Measurements from ENCODE around the gene LRRC7. TPM values are rescaled to one million over a fixed set of nuclear protein-coding genes. Genes with fewer than 3 reads are reported as not detected.
A peak's percentile ranks its signal among the peaks of the same experiment; 100 is the strongest.

Gene LRRC7
- total and polyA plus RNA-seq, 4 donors, result 6.1 TPM; not detected in 3

DNA sequence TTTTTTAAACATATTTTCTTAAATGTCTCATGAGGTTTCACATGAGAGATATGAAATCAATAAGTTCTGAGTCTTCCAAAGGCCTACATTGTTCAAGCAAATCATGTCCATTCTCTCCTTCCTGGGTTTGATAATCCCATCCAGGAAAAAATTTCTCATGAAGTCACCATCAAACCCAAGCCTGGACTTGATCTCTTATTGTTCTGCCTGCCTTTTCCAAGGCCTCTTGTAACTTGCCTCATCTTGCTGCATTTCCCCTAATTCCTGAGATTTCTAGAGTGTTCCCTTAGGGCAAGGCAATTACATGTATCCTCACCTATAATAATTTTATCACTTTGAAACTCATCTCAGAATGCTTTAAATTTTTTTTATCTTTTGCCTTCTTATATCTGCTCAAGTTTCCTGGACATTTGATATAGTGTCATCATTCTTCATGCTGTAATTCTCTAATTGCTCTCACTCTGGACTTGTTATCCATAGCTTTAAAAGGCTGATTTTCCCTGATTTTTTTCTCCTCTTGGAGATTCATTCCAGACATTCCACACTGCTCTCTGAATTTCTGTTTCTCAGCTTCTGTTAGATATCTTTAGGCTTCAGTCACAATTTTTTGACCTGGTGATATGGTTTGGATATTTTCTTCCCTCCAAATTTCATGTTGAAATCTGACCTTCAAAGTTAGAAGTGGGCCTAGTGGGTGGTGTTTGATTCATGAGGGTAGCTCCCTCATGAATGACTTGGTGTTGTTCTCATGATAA lies 126.4 kb downstream of the LRRC7 start:
- no peak overlapping the region for H3K9ac ChIP-seq (ENCODE audit: insufficient read depth in 1 of 2, low read length in 2 of 2)

DNA sequence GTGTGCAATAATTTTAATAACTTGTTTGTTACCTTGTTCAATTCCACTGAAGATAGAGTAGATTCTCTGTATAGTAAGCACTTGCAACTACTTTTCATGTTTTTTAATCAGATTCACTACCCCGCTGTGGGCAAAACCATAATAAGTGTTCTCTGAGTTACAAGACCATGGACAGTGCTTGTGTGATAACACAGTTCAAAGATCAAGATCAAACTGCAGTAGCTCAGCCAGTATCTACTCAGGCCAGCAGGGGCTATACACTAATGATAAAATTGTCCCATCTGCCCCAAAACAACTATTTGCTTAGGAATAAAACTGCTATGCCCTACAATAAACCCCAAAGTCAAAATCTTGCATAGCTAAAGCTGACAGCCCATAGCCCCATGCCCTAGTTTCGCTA lies 129.6 kb downstream of the LRRC7 start:
- ATAC-seq (ENCODE audit: insufficient read depth, low FRiP score), result no peak
- Histone ChIP-seq H3K4me1 (ENCODE audit: control insufficient read depth in 5 of 5, insufficient read depth in 5 of 5, low read length in 5 of 5) (no peaks in the 10 kb centered on the region), H3K9me3 (ENCODE audit: control insufficient read depth in 4 of 4, insufficient read depth in 3 of 4, low read length in 3 of 4) (peaks cover 0 to 5% (median 2%) of the 10 kb centered on the region in 4 donors), H3K27me3 (ENCODE audit: control insufficient read depth in 3 of 3, insufficient read depth in 3 of 3, low read length in 2 of 3) (no peaks in the 10 kb centered on the region), H3K9ac (ENCODE audit: insufficient read depth in 1 of 2, low read length in 2 of 2) (no peak overlapping the region), H3K27ac (ENCODE audit: low read depth in 1 of 2, low read length in 1 of 2) (no peak overlapping the region), H3K4me3 (no peak overlapping the region), H3K36me3 (ENCODE audit: control insufficient read depth in 4 of 4, insufficient read depth in 4 of 4, low read length in 4 of 4) (no peaks in the 10 kb centered on the region)
- TF ChIP-seq, protein P1, sequence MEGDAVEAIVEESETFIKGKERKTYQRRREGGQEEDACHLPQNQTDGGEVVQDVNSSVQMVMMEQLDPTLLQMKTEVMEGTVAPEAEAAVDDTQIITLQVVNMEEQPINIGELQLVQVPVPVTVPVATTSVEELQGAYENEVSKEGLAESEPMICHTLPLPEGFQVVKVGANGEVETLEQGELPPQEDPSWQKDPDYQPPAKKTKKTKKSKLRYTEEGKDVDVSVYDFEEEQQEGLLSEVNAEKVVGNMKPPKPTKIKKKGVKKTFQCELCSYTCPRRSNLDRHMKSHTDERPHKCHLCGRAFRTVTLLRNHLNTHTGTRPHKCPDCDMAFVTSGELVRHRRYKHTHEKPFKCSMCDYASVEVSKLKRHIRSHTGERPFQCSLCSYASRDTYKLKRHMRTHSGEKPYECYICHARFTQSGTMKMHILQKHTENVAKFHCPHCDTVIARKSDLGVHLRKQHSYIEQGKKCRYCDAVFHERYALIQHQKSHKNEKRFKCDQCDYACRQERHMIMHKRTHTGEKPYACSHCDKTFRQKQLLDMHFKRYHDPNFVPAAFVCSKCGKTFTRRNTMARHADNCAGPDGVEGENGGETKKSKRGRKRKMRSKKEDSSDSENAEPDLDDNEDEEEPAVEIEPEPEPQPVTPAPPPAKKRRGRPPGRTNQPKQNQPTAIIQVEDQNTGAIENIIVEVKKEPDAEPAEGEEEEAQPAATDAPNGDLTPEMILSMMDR (IDR thresholded peaks at IDR 0.05; ENCODE audit: control extremely low read depth, extremely low read depth), result no peak
- DNase-seq, result no peak
- WGBS, 2 donors, result 88 to 92% methylated on average over 2 of the region's 2 CpGs

More for the DNA sequence above, 126.4 kb downstream of the LRRC7 start:
- H3K36me3 ChIP-seq (ENCODE audit: control insufficient read depth in 4 of 4, insufficient read depth in 4 of 4, low read length in 4 of 4), result no peaks in the 10 kb centered on the region
- no peaks in the 10 kb centered on the region for H3K27me3 ChIP-seq (ENCODE audit: control insufficient read depth in 3 of 3, insufficient read depth in 3 of 3, low read length in 2 of 3)
- no peaks in the 10 kb centered on the region for H3K4me1 ChIP-seq (ENCODE audit: control insufficient read depth in 5 of 5, insufficient read depth in 5 of 5, low read length in 5 of 5)
- no peak for DNase-seq
- no peak overlapping the region for H3K4me3 ChIP-seq
- TF ChIP-seq, protein P1 (IDR thresholded peaks at IDR 0.05; ENCODE audit: control extremely low read depth, extremely low read depth), result no peak
- peaks cover 0 to 5% (median 2%) of the 10 kb centered on the region in 4 donors for H3K9me3 ChIP-seq (ENCODE audit: control insufficient read depth in 4 of 4, insufficient read depth in 3 of 4, low read length in 3 of 4)
- H3K27ac ChIP-seq (ENCODE audit: low read depth in 1 of 2, low read length in 1 of 2), result no peak overlapping the region
- ATAC-seq (ENCODE audit: insufficient read depth, low FRiP score), result no peak

DNA sequence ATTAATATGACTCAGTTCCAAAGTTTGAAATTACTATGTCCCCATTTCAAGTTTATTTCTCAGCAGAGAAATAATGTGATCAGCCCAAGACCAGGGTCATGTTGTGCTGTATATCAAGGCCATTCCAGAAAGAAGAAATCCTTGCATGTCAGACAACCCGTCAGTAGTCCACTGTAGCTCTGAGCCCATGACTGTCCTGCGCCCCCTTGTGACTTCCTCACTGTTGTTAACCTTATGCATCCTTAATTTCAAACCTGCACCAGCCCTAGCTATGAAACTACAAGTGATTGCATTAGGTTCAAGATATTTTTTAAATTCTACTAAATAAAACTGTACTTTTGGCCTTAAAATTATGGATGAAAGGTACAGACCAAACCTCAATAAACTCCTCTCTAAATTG lies 133.0 kb downstream of the LRRC7 start:
- H3K4me1 ChIP-seq (ENCODE audit: control insufficient read depth in 5 of 5, insufficient read depth in 5 of 5, low read length in 5 of 5), result no peaks in the 10 kb centered on the region
- no peaks in the 10 kb centered on the region for H3K36me3 ChIP-seq (ENCODE audit: control insufficient read depth in 4 of 4, insufficient read depth in 4 of 4, low read length in 4 of 4)
- ATAC-seq (ENCODE audit: insufficient read depth, low FRiP score) (no peak), DNase-seq (peak in 1 of 3 donors; percentile 10)
- 67 to 73% methylated on average over 2 of the region's 2 CpGs for WGBS, 2 donors
- H3K27me3 ChIP-seq (ENCODE audit: control insufficient read depth in 3 of 3, insufficient read depth in 3 of 3, low read length in 2 of 3), result no peaks in the 10 kb centered on the region
- peaks cover 0 to 2% (median 0%) of the 10 kb centered on the region in 4 donors for H3K9me3 ChIP-seq (ENCODE audit: control insufficient read depth in 4 of 4, insufficient read depth in 3 of 4, low read length in 3 of 4)
- no peak overlapping the region for H3K4me3 ChIP-seq
- no peak overlapping the region for H3K9ac ChIP-seq (ENCODE audit: insufficient read depth in 1 of 2, low read length in 2 of 2)
- no peak overlapping the region for H3K27ac ChIP-seq (ENCODE audit: low read depth in 1 of 2, low read length in 1 of 2)
- TF ChIP-seq, protein P1 (IDR thresholded peaks at IDR 0.05; ENCODE audit: control extremely low read depth, extremely low read depth), result no peak

All from lung (tissue), 12 donors.